ENCODE measurements around the gene LANCL3.

GRCh38 chrX:37677243-37677642, 105.8 kb downstream of the LANCL3 start:
- TF ChIP-seq, protein P1, sequence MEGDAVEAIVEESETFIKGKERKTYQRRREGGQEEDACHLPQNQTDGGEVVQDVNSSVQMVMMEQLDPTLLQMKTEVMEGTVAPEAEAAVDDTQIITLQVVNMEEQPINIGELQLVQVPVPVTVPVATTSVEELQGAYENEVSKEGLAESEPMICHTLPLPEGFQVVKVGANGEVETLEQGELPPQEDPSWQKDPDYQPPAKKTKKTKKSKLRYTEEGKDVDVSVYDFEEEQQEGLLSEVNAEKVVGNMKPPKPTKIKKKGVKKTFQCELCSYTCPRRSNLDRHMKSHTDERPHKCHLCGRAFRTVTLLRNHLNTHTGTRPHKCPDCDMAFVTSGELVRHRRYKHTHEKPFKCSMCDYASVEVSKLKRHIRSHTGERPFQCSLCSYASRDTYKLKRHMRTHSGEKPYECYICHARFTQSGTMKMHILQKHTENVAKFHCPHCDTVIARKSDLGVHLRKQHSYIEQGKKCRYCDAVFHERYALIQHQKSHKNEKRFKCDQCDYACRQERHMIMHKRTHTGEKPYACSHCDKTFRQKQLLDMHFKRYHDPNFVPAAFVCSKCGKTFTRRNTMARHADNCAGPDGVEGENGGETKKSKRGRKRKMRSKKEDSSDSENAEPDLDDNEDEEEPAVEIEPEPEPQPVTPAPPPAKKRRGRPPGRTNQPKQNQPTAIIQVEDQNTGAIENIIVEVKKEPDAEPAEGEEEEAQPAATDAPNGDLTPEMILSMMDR (IDR thresholded peaks at IDR 0.05): no peak
- TF ChIP-seq POLR2AphosphoS5 (IDR thresholded peaks at IDR 0.05) (no peak), POLR2A (IDR thresholded peaks at IDR 0.05) (no peak), EP300 (IDR thresholded peaks at IDR 0.05) (no peak)

All from stomach (tissue), 4 donors.